Body of pancreas (tissue), 4 donors: ENCODE measurements around the gene GNAI2.

Experiments used
- POLR2A ChIP-seq, 3 donors: fragments of 450-650 bp; IDR thresholded peaks; one replicate each; pipeline ENCODE4 v1.6.1; 2016; ENCODE audit warnings: antibody characterized with exemption in 3 of 3, mild to moderate bottlenecking in 2 of 3
- TF ChIP-seq, protein P1 (sequence below), 7 experiments: fragments of 450-650 bp in 4 of 7; fragments of 200-600 bp in 3 of 7; sonication (generic) in 3 of 7; IDR thresholded peaks; one replicate each; pipeline ENCODE4 v1.5.1; 2016 to 2019; ENCODE audit warnings: antibody characterized with exemption in 7 of 7

GRCh38 chr3:50195501-50196252, 40.3 kb upstream of the GNAI2 start:
- TF ChIP-seq, protein P1, sequence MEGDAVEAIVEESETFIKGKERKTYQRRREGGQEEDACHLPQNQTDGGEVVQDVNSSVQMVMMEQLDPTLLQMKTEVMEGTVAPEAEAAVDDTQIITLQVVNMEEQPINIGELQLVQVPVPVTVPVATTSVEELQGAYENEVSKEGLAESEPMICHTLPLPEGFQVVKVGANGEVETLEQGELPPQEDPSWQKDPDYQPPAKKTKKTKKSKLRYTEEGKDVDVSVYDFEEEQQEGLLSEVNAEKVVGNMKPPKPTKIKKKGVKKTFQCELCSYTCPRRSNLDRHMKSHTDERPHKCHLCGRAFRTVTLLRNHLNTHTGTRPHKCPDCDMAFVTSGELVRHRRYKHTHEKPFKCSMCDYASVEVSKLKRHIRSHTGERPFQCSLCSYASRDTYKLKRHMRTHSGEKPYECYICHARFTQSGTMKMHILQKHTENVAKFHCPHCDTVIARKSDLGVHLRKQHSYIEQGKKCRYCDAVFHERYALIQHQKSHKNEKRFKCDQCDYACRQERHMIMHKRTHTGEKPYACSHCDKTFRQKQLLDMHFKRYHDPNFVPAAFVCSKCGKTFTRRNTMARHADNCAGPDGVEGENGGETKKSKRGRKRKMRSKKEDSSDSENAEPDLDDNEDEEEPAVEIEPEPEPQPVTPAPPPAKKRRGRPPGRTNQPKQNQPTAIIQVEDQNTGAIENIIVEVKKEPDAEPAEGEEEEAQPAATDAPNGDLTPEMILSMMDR (IDR thresholded peaks at IDR 0.05), result no peak
- no peak for TF ChIP-seq POLR2A (IDR thresholded peaks at IDR 0.05)
